HEK293 (cell line): ENCODE data around the gene HMCN1.

Experiments
- GLIS2 ChIP-seq: fragments of 450-650 bp; formaldehyde crosslinking; IDR thresholded peaks from 2 replicates; pipeline ENCODE4 v1.5.1; 2016; ENCODE audit warnings: missing biosample characterization, missing genetic modification characterization
- SALL2 ChIP-seq: fragments of 450-650 bp; formaldehyde crosslinking; IDR thresholded peaks from 2 replicates; pipeline ENCODE4 v1.5.0; 2017; ENCODE audit warnings: missing biosample characterization, mild to moderate bottlenecking, missing genetic modification characterization, borderline replicate concordance
- ZBTB1 ChIP-seq: fragments of 450-650 bp; formaldehyde crosslinking; IDR thresholded peaks from 2 replicates; pipeline ENCODE4 v1.5.1; 2016; ENCODE audit warnings: missing biosample characterization, missing genetic modification characterization
- ZNF138 ChIP-seq: fragments of 450-650 bp; formaldehyde crosslinking; IDR thresholded peaks from 2 replicates; pipeline ENCODE4 v1.5.1; 2016; ENCODE audit warnings: missing biosample characterization, missing genetic modification characterization, borderline replicate concordance
- ZNF548 ChIP-seq: fragments of 450-650 bp; formaldehyde crosslinking; IDR thresholded peaks from 2 replicates; pipeline ENCODE4 v1.5.1; 2016; ENCODE audit warnings: missing biosample characterization, missing genetic modification characterization
- ZNF624 ChIP-seq: fragments of 450-650 bp; formaldehyde crosslinking; IDR thresholded peaks from 2 replicates; pipeline ENCODE4 v1.5.1; 2017; ENCODE audit warnings: missing biosample characterization, missing genetic modification characterization
- ZNF654 ChIP-seq: fragments of 450-650 bp; formaldehyde crosslinking; IDR thresholded peaks from 2 replicates; pipeline ENCODE4 v1.5.1; 2016; ENCODE audit warnings: low read depth, missing biosample characterization, missing genetic modification characterization
- ZNF707 ChIP-seq: fragments of 450-650 bp; formaldehyde crosslinking; IDR thresholded peaks from 2 replicates; pipeline ENCODE4 v1.5.1; 2016; ENCODE audit warnings: missing biosample characterization, missing genetic modification characterization
- ZNF768 ChIP-seq: fragments of 450-650 bp; formaldehyde crosslinking; IDR thresholded peaks from 2 replicates; pipeline ENCODE4 v1.5.1; 2018; ENCODE audit warnings: missing biosample characterization, mild to moderate bottlenecking, missing genetic modification characterization
- ZNF777 ChIP-seq: fragments of 450-650 bp; formaldehyde crosslinking; IDR thresholded peaks from 2 replicates; pipeline ENCODE4 v1.5.1; 2017; ENCODE audit warnings: missing biosample characterization, missing genetic modification characterization, borderline replicate concordance
- TF ChIP-seq, protein P1 (sequence below): fragments of 450-650 bp; formaldehyde crosslinking; IDR thresholded peaks from 2 replicates; pipeline ENCODE4 v1.5.1; 2016; ENCODE audit warnings: missing biosample characterization, missing genetic modification characterization
- TF ChIP-seq, protein P2 (sequence below): fragments of 450-650 bp; formaldehyde crosslinking; IDR thresholded peaks from 2 replicates; pipeline ENCODE4 v1.5.1; 2016; ENCODE audit warnings: missing biosample characterization, missing genetic modification characterization
- TF ChIP-seq, protein P3 (sequence below): sonication (generic); formaldehyde crosslinking; IDR thresholded peaks from 2 replicates; pipeline ENCODE4 v1.8.1; 2022; ENCODE audit warnings: mild to moderate bottlenecking, moderate library complexity, missing genetic modification reagents

DNA sequence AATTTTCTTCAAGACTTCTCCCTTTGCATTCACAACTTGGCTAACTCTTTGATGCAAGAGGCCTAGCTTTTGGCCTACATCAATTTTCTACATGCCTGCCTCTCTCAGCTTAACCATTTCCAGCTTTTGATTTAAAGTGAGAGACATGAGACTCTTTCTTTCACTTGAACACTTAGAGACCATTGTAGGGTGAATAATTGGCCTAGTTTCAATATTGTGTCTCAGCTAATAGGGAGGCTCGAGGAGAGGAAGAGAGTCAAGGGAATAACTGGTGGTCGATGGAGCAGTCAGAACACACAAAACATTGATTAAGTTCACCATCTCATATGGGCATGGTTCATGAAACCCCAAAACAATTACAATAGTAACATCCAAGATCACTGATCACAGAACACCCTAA, 415.4 kb downstream of the HMCN1 start:
- TF ChIP-seq, protein P1, sequence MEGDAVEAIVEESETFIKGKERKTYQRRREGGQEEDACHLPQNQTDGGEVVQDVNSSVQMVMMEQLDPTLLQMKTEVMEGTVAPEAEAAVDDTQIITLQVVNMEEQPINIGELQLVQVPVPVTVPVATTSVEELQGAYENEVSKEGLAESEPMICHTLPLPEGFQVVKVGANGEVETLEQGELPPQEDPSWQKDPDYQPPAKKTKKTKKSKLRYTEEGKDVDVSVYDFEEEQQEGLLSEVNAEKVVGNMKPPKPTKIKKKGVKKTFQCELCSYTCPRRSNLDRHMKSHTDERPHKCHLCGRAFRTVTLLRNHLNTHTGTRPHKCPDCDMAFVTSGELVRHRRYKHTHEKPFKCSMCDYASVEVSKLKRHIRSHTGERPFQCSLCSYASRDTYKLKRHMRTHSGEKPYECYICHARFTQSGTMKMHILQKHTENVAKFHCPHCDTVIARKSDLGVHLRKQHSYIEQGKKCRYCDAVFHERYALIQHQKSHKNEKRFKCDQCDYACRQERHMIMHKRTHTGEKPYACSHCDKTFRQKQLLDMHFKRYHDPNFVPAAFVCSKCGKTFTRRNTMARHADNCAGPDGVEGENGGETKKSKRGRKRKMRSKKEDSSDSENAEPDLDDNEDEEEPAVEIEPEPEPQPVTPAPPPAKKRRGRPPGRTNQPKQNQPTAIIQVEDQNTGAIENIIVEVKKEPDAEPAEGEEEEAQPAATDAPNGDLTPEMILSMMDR (tag by site-specific recombination) = no peak
- TF ChIP-seq ZBTB1 (tag by site-specific recombination) (no peak), ZNF777 (tag by site-specific recombination) (no peak), ZNF624 (tag by site-specific recombination) (no peak), SALL2 (tag by site-specific recombination) (no peak), ZNF707 (no peak), ZNF654 (tag by site-specific recombination) (no peak), GLIS2 (tag by site-specific recombination) (no peak), ZNF138 (tag by site-specific recombination) (no peak), ZNF768 (tag by site-specific recombination) (no peak), ZNF548 (tag by site-specific recombination) (no peak)
- TF ChIP-seq, protein P2, sequence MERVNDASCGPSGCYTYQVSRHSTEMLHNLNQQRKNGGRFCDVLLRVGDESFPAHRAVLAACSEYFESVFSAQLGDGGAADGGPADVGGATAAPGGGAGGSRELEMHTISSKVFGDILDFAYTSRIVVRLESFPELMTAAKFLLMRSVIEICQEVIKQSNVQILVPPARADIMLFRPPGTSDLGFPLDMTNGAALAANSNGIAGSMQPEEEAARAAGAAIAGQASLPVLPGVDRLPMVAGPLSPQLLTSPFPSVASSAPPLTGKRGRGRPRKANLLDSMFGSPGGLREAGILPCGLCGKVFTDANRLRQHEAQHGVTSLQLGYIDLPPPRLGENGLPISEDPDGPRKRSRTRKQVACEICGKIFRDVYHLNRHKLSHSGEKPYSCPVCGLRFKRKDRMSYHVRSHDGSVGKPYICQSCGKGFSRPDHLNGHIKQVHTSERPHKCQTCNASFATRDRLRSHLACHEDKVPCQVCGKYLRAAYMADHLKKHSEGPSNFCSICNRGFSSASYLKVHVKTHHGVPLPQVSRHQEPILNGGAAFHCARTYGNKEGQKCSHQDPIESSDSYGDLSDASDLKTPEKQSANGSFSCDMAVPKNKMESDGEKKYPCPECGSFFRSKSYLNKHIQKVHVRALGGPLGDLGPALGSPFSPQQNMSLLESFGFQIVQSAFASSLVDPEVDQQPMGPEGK (tag by site-specific recombination) = no peak
- TF ChIP-seq, protein P3, sequence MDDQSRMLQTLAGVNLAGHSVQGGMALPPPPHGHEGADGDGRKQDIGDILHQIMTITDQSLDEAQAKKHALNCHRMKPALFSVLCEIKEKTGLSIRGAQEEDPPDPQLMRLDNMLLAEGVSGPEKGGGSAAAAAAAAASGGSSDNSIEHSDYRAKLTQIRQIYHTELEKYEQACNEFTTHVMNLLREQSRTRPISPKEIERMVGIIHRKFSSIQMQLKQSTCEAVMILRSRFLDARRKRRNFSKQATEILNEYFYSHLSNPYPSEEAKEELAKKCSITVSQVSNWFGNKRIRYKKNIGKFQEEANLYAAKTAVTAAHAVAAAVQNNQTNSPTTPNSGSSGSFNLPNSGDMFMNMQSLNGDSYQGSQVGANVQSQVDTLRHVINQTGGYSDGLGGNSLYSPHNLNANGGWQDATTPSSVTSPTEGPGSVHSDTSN = no peak
